GM23338 (cell line): ENCODE data around the gene POLD4. TPM values are rescaled to one million over a fixed set of nuclear protein-coding genes. Genes with fewer than 3 reads are reported as not detected.
A peak's percentile ranks its signal among the peaks of the same experiment; 100 is the strongest.

Experiments
- ATAC-seq: fragments of 200-7000 bp; cut with Tn5 transposase; 3 replicates; pipeline ENCODE4 v1.9.1; 2020
- DNase-seq: peaks from one replicate; pipeline ENCODE4 v3.0.0-alpha.2; 2015; ENCODE audit warnings: low spot score
- H2AFZ ChIP-seq: fragments of 200-600 bp; sonication (generic); 2 replicates; pipeline ENCODE4 v1.8.0; 2016; ENCODE audit warnings: antibody characterized with exemption, mild to moderate bottlenecking, moderate library complexity
- H3F3A ChIP-seq: fragments of 200-600 bp; sonication (generic); replicated peaks from 2 replicates; pipeline ENCODE4 v1.8.0; 2017; ENCODE audit warnings: antibody characterized with exemption, mixed run types, low read depth
- H3K27ac ChIP-seq: fragments of 200-600 bp; sonication (generic); 2 replicates; pipeline ENCODE4 v1.6.1; 2016; ENCODE audit warnings: low read depth
- H3K27me3 ChIP-seq: fragments of 200-600 bp; sonication (generic); 2 replicates; pipeline ENCODE4 v1.8.0; 2016; ENCODE audit warnings: mild to moderate bottlenecking, mixed run types, moderate library complexity; ENCODE audit not compliant: insufficient read depth
- H3K36me3 ChIP-seq: fragments of 200-600 bp; sonication (generic); 2 replicates; pipeline ENCODE4 v1.8.0; 2016; ENCODE audit warnings: mild to moderate bottlenecking; ENCODE audit not compliant: insufficient read depth
- H3K4me1 ChIP-seq: fragments of 200-600 bp; sonication (generic); 2 replicates; pipeline ENCODE4 v1.8.0; 2016; ENCODE audit warnings: mild to moderate bottlenecking, moderate library complexity; ENCODE audit not compliant: insufficient read depth
- H3K4me2 ChIP-seq: fragments of 200-600 bp; sonication (generic); 2 replicates; pipeline ENCODE4 v1.7.1; 2017; ENCODE audit warnings: mixed run types
- H3K4me3 ChIP-seq: fragments of 200-600 bp; sonication (generic); 2 replicates; pipeline ENCODE4 v1.6.1; 2016; ENCODE audit warnings: mixed run types
- H3K79me2 ChIP-seq: fragments of 200-600 bp; sonication (generic); replicated peaks from 2 replicates; pipeline ENCODE4 v1.8.0; 2017; ENCODE audit warnings: mild to moderate bottlenecking; ENCODE audit not compliant: insufficient read depth
- H3K9me2 ChIP-seq: fragments of 200-600 bp; sonication (generic); 2 replicates; pipeline ENCODE4 v1.8.0; 2017; ENCODE audit not compliant: insufficient read depth
- H4K20me1 ChIP-seq: fragments of 200-600 bp; sonication (generic); replicated peaks from 2 replicates; pipeline ENCODE4 v1.8.0; 2017; ENCODE audit warnings: mild to moderate bottlenecking; ENCODE audit not compliant: insufficient read depth
- H3K27ac Mint-ChIP-seq: 2 replicates; pipeline ENCODE4 v1.8.0; 2020; ENCODE audit warnings: inconsistent platforms, mild to moderate bottlenecking, moderate library complexity, mixed read lengths
- H3K27me3 Mint-ChIP-seq: 3 replicates; pipeline ENCODE4 v1.8.0; 2022; ENCODE audit warnings: low read depth, mild to moderate bottlenecking, moderate library complexity, mixed read lengths, inconsistent platforms; ENCODE audit not compliant: insufficient read depth, poor library complexity
- H3K36me3 Mint-ChIP-seq: 3 replicates; pipeline ENCODE4 v1.8.0; 2021; ENCODE audit warnings: low read depth, mild to moderate bottlenecking, inconsistent platforms, moderate library complexity, mixed read lengths
- H3K4me1 Mint-ChIP-seq: 3 replicates; pipeline ENCODE4 v1.8.0; 2020; ENCODE audit warnings: mild to moderate bottlenecking, inconsistent platforms, mixed read lengths
- H3K4me3 Mint-ChIP-seq: 3 replicates; pipeline ENCODE4 v1.8.0; 2021; ENCODE audit warnings: moderate library complexity, mild to moderate bottlenecking, inconsistent platforms, mixed read lengths
- H3K9me3 Mint-ChIP-seq: 3 replicates; pipeline ENCODE4 v1.8.0; 2020; ENCODE audit warnings: moderate library complexity, mild to moderate bottlenecking, inconsistent platforms, mixed read lengths
- CTCF ChIP-seq, 2 experiments: fragments of 200-600 bp in 1 of 2; sonication (generic) in 1 of 2; conservative IDR thresholded peaks; 2 replicates each; pipeline versions ENCODE4 v1.5.1 to v1.6.1; 2016 to 2017; ENCODE audit warnings: antibody characterized with exemption in 2 of 2, low read depth in 2 of 2, mild to moderate bottlenecking in 2 of 2, moderate library complexity in 1 of 2
- ETS1 ChIP-seq: IDR thresholded peaks from 2 replicates; pipeline ENCODE4 v1.6.1; 2016; ENCODE audit warnings: antibody characterized with exemption
- EZH2 ChIP-seq: fragments of 200-600 bp; sonication (generic); IDR thresholded peaks from one replicate; pipeline ENCODE4 v1.8.0; 2017; ENCODE audit warnings: antibody characterized with exemption, mild to moderate bottlenecking, low read depth; ENCODE audit not compliant: unreplicated experiment
- POLR2AphosphoS5 ChIP-seq: IDR thresholded peaks from 2 replicates; pipeline ENCODE4 v1.6.1; 2016; ENCODE audit warnings: antibody characterized with exemption, low read depth
- STAT1 ChIP-seq: IDR thresholded peaks from one replicate; pipeline ENCODE4 v1.6.1; 2016; ENCODE audit warnings: antibody characterized with exemption; ENCODE audit not compliant: unreplicated experiment
- polyA plus RNA-seq: library from polyadenylated mRNA; unstranded; fragments of >200 nt; fragmentation: Nextera tagmentation; extraction: Ambion mirVana; gene quantifications from 2 replicates; pipeline ENCODE4 v1.2.1, GENCODE V29; 2016
- total RNA-seq: library from RNA; depleted of rRNA; stranded (reverse); fragments of >200 nt; shearing (Covaris generic); gene quantifications from 2 replicates; pipeline ENCODE4 v1.2.3, GENCODE V29; 2014
- TF ChIP-seq, protein P1 (sequence below): fragments of 250-450 bp; sonication (Bioruptor Pico); IDR thresholded peaks from 2 replicates; pipeline ENCODE4 v1.5.0; 2020; ENCODE audit warnings: mild to moderate bottlenecking, moderate library complexity

Gene POLD4
- total and polyA plus RNA-seq, 2 experiments from 2014 or later: 16.2 to 23.0 TPM

DNA sequence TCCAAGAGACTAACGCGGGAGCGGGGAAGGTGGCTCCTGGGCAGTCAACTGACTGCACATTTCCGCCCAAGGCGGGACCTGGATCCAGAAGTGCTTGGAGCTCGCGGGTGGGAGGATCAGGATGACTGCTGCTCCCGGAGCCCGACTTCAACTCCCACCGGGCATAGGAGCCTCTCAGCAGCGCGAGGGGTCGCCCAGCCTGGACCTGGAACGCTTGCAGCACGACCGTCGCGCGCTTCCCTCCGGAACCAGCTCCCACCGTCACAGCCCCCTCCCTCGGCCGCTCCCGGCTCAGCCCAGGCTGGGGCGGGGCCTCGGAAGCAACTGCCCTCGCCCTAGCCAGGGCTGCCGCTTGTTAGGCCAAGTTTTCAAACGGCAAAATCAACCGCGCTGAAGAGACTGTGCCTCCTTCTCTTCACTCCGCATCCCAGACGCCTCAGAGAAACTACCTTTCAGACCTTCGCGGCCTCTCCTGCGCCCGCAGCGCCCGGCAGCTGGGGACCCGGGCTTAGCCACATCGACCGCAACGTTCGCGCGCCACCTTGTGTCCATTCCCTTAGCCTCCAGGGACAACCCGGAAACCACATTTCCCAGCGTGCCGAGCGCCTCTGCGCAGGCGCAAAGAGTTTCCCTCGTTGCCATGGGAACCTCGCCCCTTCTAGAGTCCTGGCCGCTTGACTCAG lies 36.0 kb downstream of the POLD4 start:
- H3K9me3 Mint-ChIP-seq: no peaks in the 10 kb centered on the region; the same call in 2 of the 3 replicates
- TF ChIP-seq, protein P1, sequence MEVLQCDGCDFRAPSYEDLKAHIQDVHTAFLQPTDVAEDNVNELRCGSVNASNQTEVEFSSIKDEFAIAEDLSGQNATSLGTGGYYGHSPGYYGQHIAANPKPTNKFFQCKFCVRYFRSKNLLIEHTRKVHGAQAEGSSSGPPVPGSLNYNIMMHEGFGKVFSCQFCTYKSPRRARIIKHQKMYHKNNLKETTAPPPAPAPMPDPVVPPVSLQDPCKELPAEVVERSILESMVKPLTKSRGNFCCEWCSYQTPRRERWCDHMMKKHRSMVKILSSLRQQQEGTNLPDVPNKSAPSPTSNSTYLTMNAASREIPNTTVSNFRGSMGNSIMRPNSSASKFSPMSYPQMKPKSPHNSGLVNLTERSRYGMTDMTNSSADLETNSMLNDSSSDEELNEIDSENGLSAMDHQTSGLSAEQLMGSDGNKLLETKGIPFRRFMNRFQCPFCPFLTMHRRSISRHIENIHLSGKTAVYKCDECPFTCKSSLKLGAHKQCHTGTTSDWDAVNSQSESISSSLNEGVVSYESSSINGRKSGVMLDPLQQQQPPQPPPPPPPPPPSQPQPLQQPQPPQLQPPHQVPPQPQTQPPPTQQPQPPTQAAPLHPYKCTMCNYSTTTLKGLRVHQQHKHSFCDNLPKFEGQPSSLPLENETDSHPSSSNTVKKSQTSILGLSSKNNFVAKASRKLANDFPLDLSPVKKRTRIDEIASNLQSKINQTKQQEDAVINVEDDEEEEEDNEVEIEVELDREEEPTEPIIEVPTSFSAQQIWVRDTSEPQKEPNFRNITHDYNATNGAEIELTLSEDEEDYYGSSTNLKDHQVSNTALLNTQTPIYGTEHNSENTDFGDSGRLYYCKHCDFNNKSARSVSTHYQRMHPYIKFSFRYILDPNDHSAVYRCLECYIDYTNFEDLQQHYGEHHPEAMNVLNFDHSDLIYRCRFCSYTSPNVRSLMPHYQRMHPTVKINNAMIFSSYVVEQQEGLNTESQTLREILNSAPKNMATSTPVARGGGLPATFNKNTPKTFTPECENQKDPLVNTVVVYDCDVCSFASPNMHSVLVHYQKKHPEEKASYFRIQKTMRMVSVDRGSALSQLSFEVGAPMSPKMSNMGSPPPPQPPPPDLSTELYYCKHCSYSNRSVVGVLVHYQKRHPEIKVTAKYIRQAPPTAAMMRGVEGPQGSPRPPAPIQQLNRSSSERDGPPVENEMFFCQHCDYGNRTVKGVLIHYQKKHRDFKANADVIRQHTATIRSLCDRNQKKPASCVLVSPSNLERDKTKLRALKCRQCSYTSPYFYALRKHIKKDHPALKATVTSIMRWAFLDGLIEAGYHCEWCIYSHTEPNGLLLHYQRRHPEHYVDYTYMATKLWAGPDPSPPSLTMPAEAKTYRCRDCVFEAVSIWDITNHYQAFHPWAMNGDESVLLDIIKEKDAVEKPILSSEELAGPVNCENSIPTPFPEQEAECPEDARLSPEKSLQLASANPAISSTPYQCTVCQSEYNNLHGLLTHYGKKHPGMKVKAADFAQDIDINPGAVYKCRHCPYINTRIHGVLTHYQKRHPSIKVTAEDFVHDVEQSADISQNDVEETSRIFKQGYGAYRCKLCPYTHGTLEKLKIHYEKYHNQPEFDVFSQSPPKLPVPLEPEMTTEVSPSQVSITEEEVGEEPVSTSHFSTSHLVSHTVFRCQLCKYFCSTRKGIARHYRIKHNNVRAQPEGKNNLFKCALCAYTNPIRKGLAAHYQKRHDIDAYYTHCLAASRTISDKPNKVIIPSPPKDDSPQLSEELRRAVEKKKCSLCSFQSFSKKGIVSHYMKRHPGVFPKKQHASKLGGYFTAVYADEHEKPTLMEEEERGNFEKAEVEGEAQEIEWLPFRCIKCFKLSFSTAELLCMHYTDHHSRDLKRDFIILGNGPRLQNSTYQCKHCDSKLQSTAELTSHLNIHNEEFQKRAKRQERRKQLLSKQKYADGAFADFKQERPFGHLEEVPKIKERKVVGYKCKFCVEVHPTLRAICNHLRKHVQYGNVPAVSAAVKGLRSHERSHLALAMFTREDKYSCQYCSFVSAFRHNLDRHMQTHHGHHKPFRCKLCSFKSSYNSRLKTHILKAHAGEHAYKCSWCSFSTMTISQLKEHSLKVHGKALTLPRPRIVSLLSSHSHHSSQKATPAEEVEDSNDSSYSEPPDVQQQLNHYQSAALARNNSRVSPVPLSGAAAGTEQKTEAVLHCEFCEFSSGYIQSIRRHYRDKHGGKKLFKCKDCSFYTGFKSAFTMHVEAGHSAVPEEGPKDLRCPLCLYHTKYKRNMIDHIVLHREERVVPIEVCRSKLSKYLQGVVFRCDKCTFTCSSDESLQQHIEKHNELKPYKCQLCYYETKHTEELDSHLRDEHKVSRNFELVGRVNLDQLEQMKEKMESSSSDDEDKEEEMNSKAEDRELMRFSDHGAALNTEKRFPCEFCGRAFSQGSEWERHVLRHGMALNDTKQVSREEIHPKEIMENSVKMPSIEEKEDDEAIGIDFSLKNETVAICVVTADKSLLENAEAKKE (CRISPR knock-in tag): no peak
- TF ChIP-seq ETS1 (peak; percentile 87), CTCF (conservative IDR thresholded peaks at IDR 0.05; ENCODE audit: low read depth in 2 of 2) (peak; percentile 80 to 96), POLR2AphosphoS5 (peak; percentile 57; the same call in 1 of the 2 replicates), STAT1 (no peak), EZH2 (peak; percentile 18)
- Histone ChIP-seq H3K4me2 (peak overlapping the region; percentile 91), H3K79me2 (no peaks in the 10 kb centered on the region), H3K27me3 (peaks cover 32% of the 10 kb centered on the region), H4K20me1 (no peaks in the 10 kb centered on the region), H3K36me3 (no peaks in the 10 kb centered on the region), H3F3A (peaks cover 11% of the 10 kb centered on the region; the same call in 1 of the 2 replicates), H3K4me3 (peak overlapping the region; percentile 76), H3K9me2 (no peaks in the 10 kb centered on the region), H3K27ac (no peak overlapping the region), H3K4me1 (peaks cover 8% of the 10 kb centered on the region), H2AFZ (peak overlapping the region; percentile 98)
- peak; percentile 83 for ATAC-seq
- DNase-seq: peak; percentile 99
- peaks cover 11% of the 10 kb centered on the region for H3K4me1 Mint-ChIP-seq
- H3K4me3 Mint-ChIP-seq: peak overlapping the region; percentile 92
- peak overlapping the region; percentile 93 for H3K27ac Mint-ChIP-seq
- H3K27me3 Mint-ChIP-seq: peaks cover 25% of the 10 kb centered on the region
- no peaks in the 10 kb centered on the region for H3K36me3 Mint-ChIP-seq
